Measurements from ENCODE around the gene RERG.

Gene RERG

DNA sequence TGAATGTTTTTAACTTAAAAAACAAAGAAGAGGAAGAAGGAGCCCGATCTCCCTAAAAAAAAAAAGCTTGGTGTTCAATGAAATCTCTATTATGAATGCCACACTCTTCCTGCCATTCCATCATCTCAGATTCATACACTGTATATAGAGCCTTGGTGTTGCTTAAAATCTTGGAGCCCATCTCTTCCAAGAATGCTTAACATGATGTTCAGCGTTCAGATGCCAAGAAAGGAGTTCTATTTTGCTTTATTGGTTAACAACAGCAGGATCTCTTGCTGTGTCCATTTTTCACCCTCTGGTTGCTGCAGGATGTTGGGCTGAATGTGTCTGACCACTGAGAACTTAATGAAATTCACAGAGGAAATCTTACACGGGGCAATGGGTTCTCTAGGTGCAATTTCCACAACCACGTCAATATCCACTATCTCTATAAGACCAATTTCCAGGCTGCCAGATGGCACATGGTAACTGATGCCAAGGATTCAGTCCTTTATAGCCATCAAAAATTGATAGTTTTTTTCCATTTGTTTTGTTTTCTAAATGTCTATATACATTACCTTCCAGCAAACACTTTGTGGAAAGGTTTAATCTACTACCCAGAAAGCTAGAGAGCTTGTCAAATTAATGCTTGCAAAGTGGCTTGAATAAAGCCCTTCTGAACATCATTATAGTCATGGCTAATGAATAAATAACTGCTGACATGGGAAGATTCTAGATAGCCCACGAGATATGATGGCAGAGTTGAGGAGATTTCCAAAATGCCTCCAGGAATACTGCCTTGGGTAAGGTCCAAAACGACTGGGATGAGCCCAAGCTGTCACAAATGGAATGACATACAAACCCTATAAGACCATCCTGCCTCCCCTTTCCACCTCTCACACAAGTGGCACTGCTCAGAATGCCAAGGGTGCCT is 26.5 kb downstream of the RERG start:
- POLR2A ChIA-PET, result no interaction called here
- TF ChIP-seq, protein P1, sequence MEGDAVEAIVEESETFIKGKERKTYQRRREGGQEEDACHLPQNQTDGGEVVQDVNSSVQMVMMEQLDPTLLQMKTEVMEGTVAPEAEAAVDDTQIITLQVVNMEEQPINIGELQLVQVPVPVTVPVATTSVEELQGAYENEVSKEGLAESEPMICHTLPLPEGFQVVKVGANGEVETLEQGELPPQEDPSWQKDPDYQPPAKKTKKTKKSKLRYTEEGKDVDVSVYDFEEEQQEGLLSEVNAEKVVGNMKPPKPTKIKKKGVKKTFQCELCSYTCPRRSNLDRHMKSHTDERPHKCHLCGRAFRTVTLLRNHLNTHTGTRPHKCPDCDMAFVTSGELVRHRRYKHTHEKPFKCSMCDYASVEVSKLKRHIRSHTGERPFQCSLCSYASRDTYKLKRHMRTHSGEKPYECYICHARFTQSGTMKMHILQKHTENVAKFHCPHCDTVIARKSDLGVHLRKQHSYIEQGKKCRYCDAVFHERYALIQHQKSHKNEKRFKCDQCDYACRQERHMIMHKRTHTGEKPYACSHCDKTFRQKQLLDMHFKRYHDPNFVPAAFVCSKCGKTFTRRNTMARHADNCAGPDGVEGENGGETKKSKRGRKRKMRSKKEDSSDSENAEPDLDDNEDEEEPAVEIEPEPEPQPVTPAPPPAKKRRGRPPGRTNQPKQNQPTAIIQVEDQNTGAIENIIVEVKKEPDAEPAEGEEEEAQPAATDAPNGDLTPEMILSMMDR (IDR thresholded peaks at IDR 0.05; ENCODE audit: control extremely low read depth, extremely low read depth, low read depth, missing control alignments), result no peak
- no peak for DNase-seq (ENCODE audit: extremely low spot score)
- CTCF ChIA-PET, result interaction anchor here (1.8 to 2.7 kb wide), 2 partner anchors 12 to 26 kb away, joined by 5 to 13 read pairs; partner anchors contain the start of gene RERG

DNA sequence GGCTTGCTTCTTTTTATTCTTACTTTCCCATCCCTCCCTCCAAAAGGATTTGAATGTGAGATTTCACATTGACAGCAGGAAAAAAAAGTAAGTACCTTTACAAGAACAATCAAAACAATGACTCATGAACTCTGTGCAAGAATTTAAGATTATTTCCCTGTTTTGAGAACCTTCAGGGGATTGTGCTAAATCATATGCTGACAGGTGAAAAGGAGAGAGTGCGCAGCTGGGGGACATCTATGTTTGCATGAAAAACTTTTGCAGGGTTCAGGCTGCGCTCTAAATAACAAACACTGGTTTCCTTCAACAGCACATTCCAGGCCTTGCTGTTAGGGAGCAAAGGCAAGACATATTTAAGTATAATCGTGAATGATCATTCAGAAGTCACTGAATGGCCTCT is 27.3 kb downstream of the RERG start:
- POLR2A ChIA-PET, result no interaction called here
- TF ChIP-seq, protein P1 (IDR thresholded peaks at IDR 0.05; ENCODE audit: control extremely low read depth, extremely low read depth, low read depth, missing control alignments), result no peak
- CTCF ChIA-PET, result no interaction called here
- no peak for DNase-seq (ENCODE audit: extremely low spot score)

DNA sequence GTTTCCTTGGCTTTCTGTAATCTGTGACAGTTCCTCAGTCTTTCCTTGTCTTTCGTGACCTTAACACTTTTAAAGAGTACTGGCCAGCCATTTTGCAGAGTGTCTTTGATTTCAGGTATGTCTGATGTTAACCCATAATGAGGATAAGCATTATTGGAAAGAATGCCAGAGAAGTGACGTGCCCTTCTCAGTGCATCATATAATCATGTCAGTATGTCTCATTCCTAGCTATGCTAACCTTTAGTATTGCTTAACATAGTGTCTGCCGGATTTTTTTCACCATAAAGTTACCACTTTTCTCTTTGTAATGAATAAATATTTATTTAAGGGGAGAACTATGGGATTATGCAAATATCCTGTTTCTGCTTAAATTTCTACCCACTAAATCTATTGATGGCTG is 28.5 kb downstream of the RERG start:
- POLR2A ChIA-PET, result no interaction called here
- TF ChIP-seq, protein P1 (IDR thresholded peaks at IDR 0.05; ENCODE audit: control extremely low read depth, extremely low read depth, low read depth, missing control alignments), result no peak
- no peak for DNase-seq (ENCODE audit: extremely low spot score)
- CTCF ChIA-PET, result interaction anchor here (1.5 to 1.7 kb wide), 2 partner anchors 9 to 28 kb away, joined by 3 to 5 read pairs; partner anchors contain the start of gene RERG

DNA sequence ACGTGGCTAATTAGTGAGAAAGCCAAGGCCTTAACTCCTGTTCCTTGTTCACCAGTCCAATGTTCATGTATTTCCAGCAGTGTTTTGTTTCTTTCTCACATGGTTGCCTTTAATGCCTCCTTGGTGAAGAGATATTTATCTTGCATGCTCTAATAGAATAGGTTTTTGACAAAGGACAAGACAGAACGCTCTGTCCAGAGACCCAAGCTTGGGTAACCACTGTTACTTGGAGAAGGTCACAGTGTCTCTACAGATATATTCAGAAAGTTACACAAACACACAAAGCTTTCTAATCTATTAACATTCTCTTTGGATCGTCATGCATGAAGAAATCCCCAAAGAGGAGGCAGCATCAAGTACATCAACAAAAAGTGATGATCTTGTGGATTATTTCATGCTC is 33.1 kb downstream of the RERG start:
- DNase-seq (ENCODE audit: extremely low spot score), result no peak
- TF ChIP-seq, protein P1 (IDR thresholded peaks at IDR 0.05; ENCODE audit: control extremely low read depth, extremely low read depth, low read depth, missing control alignments), result no peak
- ChIA-PET CTCF (interaction anchor here (0.9 to 2.4 kb wide), 2 partner anchors 13 to 33 kb away, joined by 3 to 9 read pairs; partner anchors contain the start of gene RERG), POLR2A (no interaction called here)

DNA sequence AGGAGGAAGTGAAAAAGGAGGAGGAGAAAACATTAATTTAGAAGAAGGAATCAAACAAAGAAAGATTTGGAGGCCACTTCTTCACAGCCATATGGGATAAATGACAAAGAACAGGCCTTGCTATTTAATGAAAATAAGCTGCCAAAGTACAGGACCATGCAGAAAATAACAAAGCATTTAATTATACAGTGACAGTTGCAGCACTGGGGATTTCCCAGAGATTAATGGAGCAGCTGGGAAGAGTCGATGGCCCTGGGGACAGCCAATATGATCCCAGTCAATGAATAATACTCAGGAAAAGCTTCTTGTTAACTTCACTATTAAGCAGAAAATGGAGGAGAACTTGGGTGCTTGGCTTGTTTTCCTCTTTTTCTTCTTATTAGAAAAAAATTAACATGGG is 34.6 kb downstream of the RERG start:
- ChIA-PET CTCF (interaction anchor here (1.1 to 1.7 kb wide), 3 partner anchors 24 to 45 kb away, joined by 3 to 8 read pairs (median 4); partner anchors contain the start of gene RERG), POLR2A (no interaction called here)
- TF ChIP-seq, protein P1 (IDR thresholded peaks at IDR 0.05; ENCODE audit: control extremely low read depth, extremely low read depth, low read depth, missing control alignments), result no peak
- no peak for DNase-seq (ENCODE audit: extremely low spot score)

DNA sequence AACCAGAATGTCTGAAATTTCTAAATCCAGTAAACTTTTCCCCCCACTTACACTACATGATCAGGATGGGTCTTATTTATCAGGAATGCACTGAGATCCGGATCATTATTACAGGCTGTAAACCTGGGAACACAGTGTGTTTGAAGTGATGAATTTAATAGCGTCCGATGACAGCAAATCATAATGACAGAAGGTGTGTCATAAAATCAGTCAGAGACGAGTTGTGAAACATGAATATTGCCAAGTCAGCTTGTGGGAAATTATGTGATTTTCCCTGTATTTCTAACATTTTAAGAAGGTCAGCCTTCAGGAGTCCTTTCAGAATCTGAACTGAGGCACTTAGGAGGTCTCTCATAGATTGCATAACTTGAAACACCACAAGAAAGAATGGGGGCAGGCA is 36.7 kb downstream of the RERG start:
- POLR2A ChIA-PET, result no interaction called here
- TF ChIP-seq, protein P1 (IDR thresholded peaks at IDR 0.05; ENCODE audit: control extremely low read depth, extremely low read depth, low read depth, missing control alignments), result no peak
- DNase-seq (ENCODE audit: extremely low spot score), result no peak
- CTCF ChIA-PET, result no interaction called here
